ENCODE results near the gene GJA3. TPM values are rescaled to one million over a fixed set of nuclear protein-coding genes. Genes with fewer than 3 reads are reported as not detected.

Gene GJA3
- total RNA-seq, 2 experiments from 2014 or later, result 0.14 to 0.29 TPM

GRCh38 chr13:20144141-20144850 is 16.6 kb downstream of the GJA3 start:
- Mint-ChIP-seq H3K27ac (no peak overlapping the region), H3K9me3 (no peaks in the 10 kb centered on the region), H3K27me3 (peaks cover 47% of the 10 kb centered on the region), H3K4me1 (ENCODE audit: low read depth) (peaks cover 3% of the 10 kb centered on the region), H3K4me3 (no peak overlapping the region), H3K36me3 (no peaks in the 10 kb centered on the region)
- CTCF ChIA-PET, result no interaction called here
- intact Hi-C loops (cut with micrococcal nuclease), result no loop called here
- no peak for DNase-seq
- POLR2A ChIA-PET, result no interaction called here

- DNase-seq, result no peak
- H3K27ac Mint-ChIP-seq, result no peak overlapping the region
- ChIA-PET POLR2A (no interaction called here), CTCF (no interaction called here)
- H3K4me3 Mint-ChIP-seq, result no peak overlapping the region
- peaks cover 43% of the 10 kb centered on the region for H3K27me3 Mint-ChIP-seq
- no peaks in the 10 kb centered on the region for H3K9me3 Mint-ChIP-seq
- intact Hi-C loops (cut with micrococcal nuclease), result no loop called here
- peaks cover 3% of the 10 kb centered on the region for H3K4me1 Mint-ChIP-seq (ENCODE audit: low read depth)
- H3K36me3 Mint-ChIP-seq, result no peaks in the 10 kb centered on the region
These were observed 17.8 kb downstream of the GJA3 start for GRCh38 chr13:20142927-20143480.

GRCh38 chr13:20142023-20142926 is 18.6 kb downstream of the GJA3 start:
- DNase-seq, result no peak
- Mint-ChIP-seq H3K9me3 (no peaks in the 10 kb centered on the region), H3K27ac (no peak overlapping the region), H3K36me3 (no peaks in the 10 kb centered on the region), H3K4me1 (ENCODE audit: low read depth) (peaks cover 3% of the 10 kb centered on the region), H3K27me3 (peaks cover 50% of the 10 kb centered on the region), H3K4me3 (no peak overlapping the region)
- intact Hi-C loops (cut with micrococcal nuclease), result no loop called here
- CTCF ChIA-PET, result no interaction called here
- POLR2A ChIA-PET, result no interaction called here

GRCh38 chr13:20141238-20142022 is 19.4 kb downstream of the GJA3 start:
- DNase-seq, result no peak
- Mint-ChIP-seq H3K27me3 (peaks cover 53% of the 10 kb centered on the region), H3K9me3 (no peaks in the 10 kb centered on the region), H3K4me3 (no peak overlapping the region), H3K27ac (no peak overlapping the region), H3K36me3 (no peaks in the 10 kb centered on the region), H3K4me1 (ENCODE audit: low read depth) (peaks cover 6% of the 10 kb centered on the region)
- intact Hi-C loops (cut with micrococcal nuclease), result no loop called here
- ChIA-PET POLR2A (no interaction called here), CTCF (no interaction called here)

- CTCF ChIA-PET, result no interaction called here
- POLR2A ChIA-PET, result no interaction called here
- intact Hi-C loops (cut with micrococcal nuclease), result no loop called here
- H3K4me1 Mint-ChIP-seq (ENCODE audit: low read depth), result peaks cover 6% of the 10 kb centered on the region
- H3K36me3 Mint-ChIP-seq, result no peaks in the 10 kb centered on the region
- no peak overlapping the region for H3K4me3 Mint-ChIP-seq
- peaks cover 52% of the 10 kb centered on the region for H3K27me3 Mint-ChIP-seq
- H3K9me3 Mint-ChIP-seq, result no peaks in the 10 kb centered on the region
- no peak overlapping the region for H3K27ac Mint-ChIP-seq
- no peak for DNase-seq
These were observed 20.4 kb downstream of the GJA3 start for GRCh38 chr13:20140487-20140886.

GRCh38 chr13:20137875-20138274 is 23.0 kb downstream of the GJA3 start:
- no peaks in the 10 kb centered on the region for H3K36me3 Mint-ChIP-seq
- DNase-seq, result no peak
- peaks cover 4% of the 10 kb centered on the region for H3K4me1 Mint-ChIP-seq (ENCODE audit: low read depth)
- H3K27ac Mint-ChIP-seq, result no peak overlapping the region
- no peak overlapping the region for H3K4me3 Mint-ChIP-seq
- peaks cover 50% of the 10 kb centered on the region for H3K27me3 Mint-ChIP-seq
- no peaks in the 10 kb centered on the region for H3K9me3 Mint-ChIP-seq
- ChIA-PET POLR2A (interaction anchor here (0.6 kb wide), 1 partner anchor 1472 kb away, joined by 3 read pairs; no protein-coding TSS in a partner anchor), CTCF (no interaction called here)
- intact Hi-C loops (cut with micrococcal nuclease), result loop anchor here (2.0 kb wide), 1 partner anchor 25 kb away; no protein-coding TSS in a partner anchor

- Mint-ChIP-seq H3K9me3 (no peaks in the 10 kb centered on the region), H3K36me3 (no peaks in the 10 kb centered on the region), H3K4me1 (ENCODE audit: low read depth) (peaks cover 4% of the 10 kb centered on the region), H3K4me3 (peak overlapping the region; percentile 20), H3K27me3 (peaks cover 48% of the 10 kb centered on the region), H3K27ac (no peak overlapping the region)
- POLR2A ChIA-PET, result interaction anchor here (0.6 kb wide), 1 partner anchor 1473 kb away, joined by 3 read pairs; no protein-coding TSS in a partner anchor
- intact Hi-C loops (cut with micrococcal nuclease), result loop anchor here (2.0 kb wide), 1 partner anchor 26 kb away; no protein-coding TSS in a partner anchor
- CTCF ChIA-PET, result no interaction called here
- DNase-seq, result peak; percentile 67
These were observed 23.8 kb downstream of the GJA3 start for GRCh38 chr13:20136781-20137703.

GRCh38 chr13:20134732-20135131 is 26.1 kb downstream of the GJA3 start:
- Mint-ChIP-seq H3K4me3 (no peak overlapping the region), H3K27me3 (peaks cover 35% of the 10 kb centered on the region), H3K36me3 (no peaks in the 10 kb centered on the region), H3K27ac (no peak overlapping the region), H3K4me1 (ENCODE audit: low read depth) (peaks cover 4% of the 10 kb centered on the region), H3K9me3 (no peaks in the 10 kb centered on the region)
- ChIA-PET POLR2A (no interaction called here), CTCF (no interaction called here)
- DNase-seq, result no peak
- intact Hi-C loops (cut with micrococcal nuclease), result no loop called here

GRCh38 chr13:20132052-20132634 is 28.7 kb downstream of the GJA3 start:
- Mint-ChIP-seq H3K27ac (no peak overlapping the region), H3K9me3 (no peaks in the 10 kb centered on the region), H3K4me3 (no peak overlapping the region), H3K4me1 (ENCODE audit: low read depth) (peaks cover 4% of the 10 kb centered on the region), H3K36me3 (no peaks in the 10 kb centered on the region), H3K27me3 (peaks cover 25% of the 10 kb centered on the region)
- ChIA-PET CTCF (no interaction called here), POLR2A (interaction anchor here (0.6 kb wide), 1 partner anchor 94 kb away, joined by 3 read pairs; no protein-coding TSS in a partner anchor)
- DNase-seq, result no peak
- intact Hi-C loops (cut with micrococcal nuclease), result no loop called here

GRCh38 chr13:20131057-20131832 is 29.6 kb downstream of the GJA3 start:
- DNase-seq, result no peak
- Mint-ChIP-seq H3K4me1 (ENCODE audit: low read depth) (no peaks in the 10 kb centered on the region), H3K9me3 (no peaks in the 10 kb centered on the region), H3K27ac (no peak overlapping the region), H3K27me3 (peaks cover 19% of the 10 kb centered on the region), H3K36me3 (no peaks in the 10 kb centered on the region), H3K4me3 (no peak overlapping the region)
- ChIA-PET CTCF (no interaction called here), POLR2A (no interaction called here)
- intact Hi-C loops (cut with micrococcal nuclease), result no loop called here
